HepG2 (cell line): ENCODE measurements around the gene C6orf136. TPM values are rescaled to one million over a fixed set of nuclear protein-coding genes. Genes with fewer than 3 reads are reported as not detected.

Experiments used
- KDM1A ChIP-seq: IDR thresholded peaks from 2 replicates; pipeline ENCODE4 v1.6.1; 2016; ENCODE audit warnings: missing compliant biosample characterization
- MIER3 ChIP-seq: IDR thresholded peaks from 2 replicates; pipeline ENCODE4 v1.6.1; 2016; ENCODE audit warnings: missing compliant biosample characterization, borderline replicate concordance
- MLXIP ChIP-seq: sonication (generic); formaldehyde crosslinking; IDR thresholded peaks from 2 replicates; pipeline ENCODE4 v1.9.0; 2021; ENCODE audit warnings: missing genetic modification reagents, borderline replicate concordance
- ZBTB20 ChIP-seq: sonication (generic); formaldehyde crosslinking; IDR thresholded peaks from 2 replicates; pipeline ENCODE4 v1.8.1; 2023; ENCODE audit warnings: missing genetic modification reagents, low read depth, mild to moderate bottlenecking, borderline replicate concordance
- ZNF570 ChIP-seq: sonication (generic); formaldehyde crosslinking; IDR thresholded peaks from 2 replicates; pipeline ENCODE4 v1.4.0; 2020; ENCODE audit warnings: mild to moderate bottlenecking, missing genetic modification reagents, borderline replicate concordance
- ZNF704 ChIP-seq: sonication (generic); formaldehyde crosslinking; IDR thresholded peaks from 2 replicates; pipeline ENCODE4 v1.8.1; 2023; ENCODE audit warnings: mild to moderate bottlenecking, inconsistent platforms, moderate library complexity, missing genetic modification reagents, borderline replicate concordance
- polyA plus RNA-seq, 8 experiments: library from polyadenylated mRNA; depleted of rRNA in 3 of 8; stranded (reverse) in 7 of 8; unstranded in 1 of 8; fragments of >200 nt; fragmentation: Illumina TruSeq in 4 of 8; extraction: Trizol in 4 of 8; gene quantifications; 2 replicates each; pipeline versions ENCODE4 v1.2.1 to v1.2.3, GENCODE V29; 2011 to 2016; ENCODE audit warnings: low read depth in 4 of 8, missing spikeins in 1 of 8, mixed read lengths in 1 of 8; ENCODE audit not compliant: insufficient read depth in 1 of 8
- total RNA-seq, 5 experiments: library from RNA; depleted of rRNA; stranded (reverse); fragments of >200 nt; fragmentation: Illumina TruSeq; extraction: Trizol; gene quantifications; 2 replicates each; pipeline ENCODE4 v1.2.3, GENCODE V29; 2016; ENCODE audit warnings: low read depth in 1 of 5
- TF ChIP-seq, protein P1 (sequence below): sonication (generic); formaldehyde crosslinking; IDR thresholded peaks from 2 replicates; pipeline ENCODE4 v1.4.0; 2020; ENCODE audit warnings: missing genetic modification reagents
- TF ChIP-seq, protein P2 (sequence below): sonication (generic); formaldehyde crosslinking; conservative IDR thresholded peaks from 2 replicates; pipeline ENCODE4 v1.8.0; 2022; ENCODE audit warnings: missing genetic modification reagents
- TF ChIP-seq, protein P3 (sequence below): sonication (generic); formaldehyde crosslinking; IDR thresholded peaks from 2 replicates; pipeline ENCODE4 v1.4.0; 2020; ENCODE audit warnings: missing genetic modification reagents, borderline replicate concordance
- TF ChIP-seq, protein P4 (sequence below): sonication (generic); formaldehyde crosslinking; IDR thresholded peaks from 2 replicates; pipeline ENCODE4 v1.4.0; 2020; ENCODE audit warnings: missing genetic modification reagents

Gene C6orf136
- total and polyA plus RNA-seq, 2 of the 13 experiments (the other 11 are each of a cell fraction or from before 2014, with no cell fraction given) = 12.0 to 26.2 TPM

DNA sequence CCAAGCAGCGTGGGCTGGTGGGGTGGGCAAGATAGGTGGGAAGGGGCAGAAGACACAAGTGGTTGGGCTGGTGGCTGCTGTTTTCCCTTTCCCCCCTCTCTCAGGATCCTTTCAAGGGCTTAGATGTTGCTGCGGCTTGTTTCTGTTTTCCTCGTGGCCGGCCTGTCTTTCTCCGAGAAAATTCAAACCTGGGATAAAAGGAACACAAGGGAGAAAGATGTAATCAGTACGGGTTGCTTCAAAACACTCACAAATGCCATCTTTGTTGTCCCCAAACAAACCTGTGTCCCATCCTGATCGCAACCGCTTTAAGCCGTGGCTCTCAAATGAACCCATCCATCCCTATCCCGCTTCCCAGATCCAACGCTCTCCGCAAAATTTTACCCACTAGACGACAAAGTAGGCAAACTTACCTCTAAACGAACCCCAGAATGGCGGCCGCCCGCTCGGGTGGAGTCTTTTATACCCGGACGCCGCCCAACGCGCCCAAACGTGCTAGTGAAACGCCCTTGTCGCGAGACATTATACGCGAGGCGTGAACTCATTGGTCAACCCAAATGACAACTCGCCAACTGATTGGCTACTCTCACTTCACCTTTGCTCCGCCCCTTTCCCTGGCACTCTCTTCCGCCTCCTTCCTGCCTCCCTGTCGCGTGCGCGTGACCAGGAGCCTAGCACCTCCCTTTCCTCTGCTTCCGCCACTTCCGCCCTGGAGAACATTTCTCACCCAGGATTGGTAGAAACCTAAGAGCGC is 29.9 kb upstream of the C6orf136 start, which contains the start of gene PPP1R10 (continued):
- TF ChIP-seq MLXIP (CRISPR knock-in tag) (no peak), MIER3 (CRISPR knock-in tag) (peak; percentile 73), ZNF704 (CRISPR knock-in tag) (peak; percentile 38; the same call in 1 of the 2 replicates), ZNF570 (CRISPR knock-in tag) (no peak), KDM1A (CRISPR knock-in tag) (no peak), ZBTB20 (CRISPR knock-in tag) (no peak)
- TF ChIP-seq, protein P1, sequence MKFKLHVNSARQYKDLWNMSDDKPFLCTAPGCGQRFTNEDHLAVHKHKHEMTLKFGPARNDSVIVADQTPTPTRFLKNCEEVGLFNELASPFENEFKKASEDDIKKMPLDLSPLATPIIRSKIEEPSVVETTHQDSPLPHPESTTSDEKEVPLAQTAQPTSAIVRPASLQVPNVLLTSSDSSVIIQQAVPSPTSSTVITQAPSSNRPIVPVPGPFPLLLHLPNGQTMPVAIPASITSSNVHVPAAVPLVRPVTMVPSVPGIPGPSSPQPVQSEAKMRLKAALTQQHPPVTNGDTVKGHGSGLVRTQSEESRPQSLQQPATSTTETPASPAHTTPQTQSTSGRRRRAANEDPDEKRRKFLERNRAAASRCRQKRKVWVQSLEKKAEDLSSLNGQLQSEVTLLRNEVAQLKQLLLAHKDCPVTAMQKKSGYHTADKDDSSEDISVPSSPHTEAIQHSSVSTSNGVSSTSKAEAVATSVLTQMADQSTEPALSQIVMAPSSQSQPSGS (CRISPR knock-in tag) = 0 out of 2 replicates have a peak, but pooled peaks have one; percentile 39
- TF ChIP-seq, protein P2, sequence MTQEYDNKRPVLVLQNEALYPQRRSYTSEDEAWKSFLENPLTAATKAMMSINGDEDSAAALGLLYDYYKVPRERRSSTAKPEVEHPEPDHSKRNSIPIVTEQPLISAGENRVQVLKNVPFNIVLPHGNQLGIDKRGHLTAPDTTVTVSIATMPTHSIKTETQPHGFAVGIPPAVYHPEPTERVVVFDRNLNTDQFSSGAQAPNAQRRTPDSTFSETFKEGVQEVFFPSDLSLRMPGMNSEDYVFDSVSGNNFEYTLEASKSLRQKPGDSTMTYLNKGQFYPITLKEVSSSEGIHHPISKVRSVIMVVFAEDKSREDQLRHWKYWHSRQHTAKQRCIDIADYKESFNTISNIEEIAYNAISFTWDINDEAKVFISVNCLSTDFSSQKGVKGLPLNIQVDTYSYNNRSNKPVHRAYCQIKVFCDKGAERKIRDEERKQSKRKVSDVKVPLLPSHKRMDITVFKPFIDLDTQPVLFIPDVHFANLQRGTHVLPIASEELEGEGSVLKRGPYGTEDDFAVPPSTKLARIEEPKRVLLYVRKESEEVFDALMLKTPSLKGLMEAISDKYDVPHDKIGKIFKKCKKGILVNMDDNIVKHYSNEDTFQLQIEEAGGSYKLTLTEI (CRISPR knock-in tag) = no peak
- TF ChIP-seq, protein P3, sequence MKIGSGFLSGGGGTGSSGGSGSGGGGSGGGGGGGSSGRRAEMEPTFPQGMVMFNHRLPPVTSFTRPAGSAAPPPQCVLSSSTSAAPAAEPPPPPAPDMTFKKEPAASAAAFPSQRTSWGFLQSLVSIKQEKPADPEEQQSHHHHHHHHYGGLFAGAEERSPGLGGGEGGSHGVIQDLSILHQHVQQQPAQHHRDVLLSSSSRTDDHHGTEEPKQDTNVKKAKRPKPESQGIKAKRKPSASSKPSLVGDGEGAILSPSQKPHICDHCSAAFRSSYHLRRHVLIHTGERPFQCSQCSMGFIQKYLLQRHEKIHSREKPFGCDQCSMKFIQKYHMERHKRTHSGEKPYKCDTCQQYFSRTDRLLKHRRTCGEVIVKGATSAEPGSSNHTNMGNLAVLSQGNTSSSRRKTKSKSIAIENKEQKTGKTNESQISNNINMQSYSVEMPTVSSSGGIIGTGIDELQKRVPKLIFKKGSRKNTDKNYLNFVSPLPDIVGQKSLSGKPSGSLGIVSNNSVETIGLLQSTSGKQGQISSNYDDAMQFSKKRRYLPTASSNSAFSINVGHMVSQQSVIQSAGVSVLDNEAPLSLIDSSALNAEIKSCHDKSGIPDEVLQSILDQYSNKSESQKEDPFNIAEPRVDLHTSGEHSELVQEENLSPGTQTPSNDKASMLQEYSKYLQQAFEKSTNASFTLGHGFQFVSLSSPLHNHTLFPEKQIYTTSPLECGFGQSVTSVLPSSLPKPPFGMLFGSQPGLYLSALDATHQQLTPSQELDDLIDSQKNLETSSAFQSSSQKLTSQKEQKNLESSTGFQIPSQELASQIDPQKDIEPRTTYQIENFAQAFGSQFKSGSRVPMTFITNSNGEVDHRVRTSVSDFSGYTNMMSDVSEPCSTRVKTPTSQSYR = peak; percentile 60; the same call in 1 of the 2 replicates
- TF ChIP-seq, protein P4, sequence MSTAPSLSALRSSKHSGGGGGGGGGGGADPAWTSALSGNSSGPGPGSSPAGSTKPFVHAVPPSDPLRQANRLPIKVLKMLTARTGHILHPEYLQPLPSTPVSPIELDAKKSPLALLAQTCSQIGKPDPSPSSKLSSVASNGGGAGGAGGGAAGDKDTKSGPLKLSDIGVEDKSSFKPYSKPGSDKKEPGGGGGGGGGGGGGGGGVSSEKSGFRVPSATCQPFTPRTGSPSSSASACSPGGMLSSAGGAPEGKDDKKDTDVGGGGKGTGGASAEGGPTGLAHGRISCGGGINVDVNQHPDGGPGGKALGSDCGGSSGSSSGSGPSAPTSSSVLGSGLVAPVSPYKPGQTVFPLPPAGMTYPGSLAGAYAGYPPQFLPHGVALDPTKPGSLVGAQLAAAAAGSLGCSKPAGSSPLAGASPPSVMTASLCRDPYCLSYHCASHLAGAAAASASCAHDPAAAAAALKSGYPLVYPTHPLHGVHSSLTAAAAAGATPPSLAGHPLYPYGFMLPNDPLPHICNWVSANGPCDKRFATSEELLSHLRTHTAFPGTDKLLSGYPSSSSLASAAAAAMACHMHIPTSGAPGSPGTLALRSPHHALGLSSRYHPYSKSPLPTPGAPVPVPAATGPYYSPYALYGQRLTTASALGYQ (CRISPR knock-in tag) = peak; percentile 89
